Caco-2 (cell line): ENCODE data around the gene C20orf144. TPM values are rescaled to one million over a fixed set of nuclear protein-coding genes. Genes with fewer than 3 reads are reported as not detected.
A peak's percentile ranks its signal among the peaks of the same experiment; 100 is the strongest.

Source experiments
- BruUV-seq: library from RNA; stranded (reverse); fragments of 400-500 nt; replicated peaks from 2 replicates; lab custom pipeline; 2021; lab: Mats Ljungman, UMichigan
- CTCF ChIA-PET: fragments of 300-600 bp; sonication (Branson Sonifier 250); formaldehyde crosslinking; loops from one replicate; lab custom pipeline; 2022; ENCODE audit warnings: antibody characterized with exemption; lab: Charles Lee
- POLR2A ChIA-PET: fragments of 300-600 bp; sonication (Branson Sonifier 250); formaldehyde crosslinking; loops from one replicate; lab custom pipeline; 2022; ENCODE audit warnings: antibody characterized with exemption; lab: Charles Lee
- DNase-seq, 2 experiments: peaks; one replicate each; pipeline versions ENCODE4 v3.0.0 to v3.0.0-alpha.2; 2020 to 2022
- H3K27me3 ChIP-seq: replicated peaks from 2 replicates; pipeline ENCODE4 v1.6.0; 2011; ENCODE audit warnings: low read length; ENCODE audit not compliant: control insufficient read depth, insufficient read depth
- H3K36me3 ChIP-seq: 2 replicates; pipeline ENCODE4 v1.5.1; 2011; ENCODE audit warnings: low read length; ENCODE audit not compliant: control insufficient read depth, insufficient read depth
- H3K4me1 ChIP-seq: fragments of 250-450 bp; sonication (Bioruptor Pico); 2 replicates; pipeline ENCODE4 v1.5.1; 2020; ENCODE audit warnings: mild to moderate bottlenecking
- H3K4me3 ChIP-seq: 2 replicates; pipeline ENCODE4 v1.5.1; 2011; ENCODE audit warnings: low read depth, mild to moderate bottlenecking, control low read depth, low read length
- H3K9me3 ChIP-seq: fragments of 250-450 bp; sonication (Bioruptor Pico); 2 replicates; pipeline ENCODE4 v1.5.1; 2020; ENCODE audit warnings: mild to moderate bottlenecking, moderate library complexity
- H3K27ac Mint-ChIP-seq: one replicate; pipeline ENCODE4 v1.8.0; 2022; ENCODE audit warnings: mixed read lengths; ENCODE audit not compliant: unreplicated experiment
- H3K27me3 Mint-ChIP-seq: one replicate; pipeline ENCODE4 v1.8.0; 2022; ENCODE audit warnings: mixed read lengths; ENCODE audit not compliant: insufficient read depth, unreplicated experiment
- H3K36me3 Mint-ChIP-seq: one replicate; pipeline ENCODE4 v1.8.0; 2022; ENCODE audit warnings: mild to moderate bottlenecking, mixed read lengths; ENCODE audit not compliant: insufficient read depth, unreplicated experiment
- H3K4me1 Mint-ChIP-seq: one replicate; pipeline ENCODE4 v1.8.0; 2022; ENCODE audit warnings: low read depth, mixed read lengths; ENCODE audit not compliant: unreplicated experiment
- H3K4me3 Mint-ChIP-seq: one replicate; pipeline ENCODE4 v1.8.0; 2022; ENCODE audit warnings: mild to moderate bottlenecking, moderate library complexity, mixed read lengths; ENCODE audit not compliant: unreplicated experiment
- H3K9me3 Mint-ChIP-seq: one replicate; pipeline ENCODE4 v1.8.0; 2022; ENCODE audit warnings: mixed read lengths; ENCODE audit not compliant: unreplicated experiment
- CTCF ChIP-seq, 2 experiments: fragments of 200-600 bp in 1 of 2; IDR thresholded peaks; 1 replicate in 1 of 2; 2 replicates in 1 of 2; pipeline versions ENCODE4 v1.5.1 to v1.8.0; 2011 to 2022; ENCODE audit warnings: antibody characterized with exemption in 1 of 2, control low read depth in 1 of 2, inconsistent platforms in 1 of 2, low read depth in 1 of 2, low read length in 1 of 2, mild to moderate bottlenecking in 1 of 2, moderate library complexity in 1 of 2; ENCODE audit not compliant: insufficient read depth in 1 of 2, severe bottlenecking in 1 of 2, unreplicated experiment in 1 of 2
- intact Hi-C: fragments of 100-400 bp; cut with micrococcal nuclease; formaldehyde crosslinking; loops from one replicate; pipeline ENCODE4 v1.10.0; 2022; ENCODE audit not compliant: unreplicated experiment
- total RNA-seq: library from RNA; stranded (reverse); gene quantifications from 2 replicates; pipeline ENCODE4 v1.2.3, GENCODE V29; 2022

The C20orf144 gene
- total RNA-seq, 1 experiment from 2014 or later = 0.18 TPM

- intact Hi-C loops = loop anchor here (1.0 to 5.0 kb wide), 5 partner anchors 7 to 139 kb away; partner anchors contain the start of genes ACTL10, CHMP4B, E2F1 and PXMP4
- H3K9me3 Mint-ChIP-seq = no peaks in the 10 kb centered on the region
- peaks cover 12% of the 10 kb centered on the region for H3K36me3 ChIP-seq
- H3K9me3 ChIP-seq = no peaks in the 10 kb centered on the region
- DNase-seq = peak in 1 of 2 experiments; percentile 63
- ChIA-PET POLR2A (interaction anchor here (0.5 to 0.6 kb wide), 3 partner anchors 15 to 1406 kb away, joined by 3 to 6 read pairs (median 3); no protein-coding TSS in a partner anchor), CTCF (interaction anchor here (0.5 to 1.9 kb wide), 3 partner anchors 59 to 242 kb away, joined by 3 to 8 read pairs (median 5); no protein-coding TSS in a partner anchor)
- H3K4me1 Mint-ChIP-seq = peaks cover 39% of the 10 kb centered on the region
- H3K27me3 ChIP-seq = no peaks in the 10 kb centered on the region
- H3K27me3 Mint-ChIP-seq = no peaks in the 10 kb centered on the region
- peak overlapping the region; percentile 99 for H3K4me3 Mint-ChIP-seq
- no peak for TF ChIP-seq CTCF (IDR thresholded peaks at IDR 0.05; ENCODE audit: insufficient read depth in 1 of 2, low read depth in 1 of 2, low read length in 1 of 2, severe bottlenecking in 1 of 2, unreplicated experiment in 1 of 2)
- peak overlapping the region; percentile 85 for H3K4me3 ChIP-seq
- peak overlapping the region; percentile 98 for H3K27ac Mint-ChIP-seq
- peaks cover 18% of the 10 kb centered on the region for H3K4me1 ChIP-seq
- peaks cover 59% of the 10 kb centered on the region for H3K36me3 Mint-ChIP-seq
- no TSS peak for BruUV-seq
Observed at GRCh38 chr20:33673410-33674293, 11.5 kb downstream of the C20orf144 start.

GRCh38 chr20:33674294-33675135, 12.4 kb downstream of the C20orf144 start, which contains the start of gene NECAB3:
NECAB3 (minus strand) TSS chr20:33674428; CDS start chr20:33674352, 76 bp downstream.
- no peak for TF ChIP-seq CTCF (IDR thresholded peaks at IDR 0.05; ENCODE audit: insufficient read depth in 1 of 2, low read depth in 1 of 2, low read length in 1 of 2, severe bottlenecking in 1 of 2, unreplicated experiment in 1 of 2)
- Mint-ChIP-seq H3K9me3 (no peaks in the 10 kb centered on the region), H3K27me3 (no peaks in the 10 kb centered on the region), H3K4me3 (peak within 1 kb of the TSS; percentile 99), H3K36me3 (peaks cover 67% of the 10 kb centered on the region), H3K27ac (peak within 1 kb of the TSS; percentile 98), H3K4me1 (peaks cover 39% of the 10 kb centered on the region)
- Histone ChIP-seq H3K36me3 (peaks cover 8% of the 10 kb centered on the region), H3K4me3 (peak within 1 kb of the TSS; percentile 85), H3K27me3 (no peaks in the 10 kb centered on the region), H3K9me3 (no peaks in the 10 kb centered on the region), H3K4me1 (peaks cover 18% of the 10 kb centered on the region)
- POLR2A ChIA-PET = interaction anchor here (0.5 to 1.0 kb wide), 6 partner anchors 8 to 185 kb away, joined by 3 to 4 read pairs (median 4); partner anchors contain the start of genes ACTL10 and CBFA2T2
- DNase-seq = peak; percentile 91 to 98
- BruUV-seq = TSS peak; percentile 54
- intact Hi-C loops = loop anchor here (1.0 to 5.0 kb wide), 5 partner anchors 8 to 138 kb away; partner anchors contain the start of genes ACTL10, CHMP4B, E2F1 and PXMP4
- CTCF ChIA-PET = interaction anchor here (1.0 to 1.9 kb wide), 2 partner anchors 8 to 58 kb away, joined by 3 to 8 read pairs; partner anchors contain the start of gene ACTL10
